Fibroblast of skin of right biceps (primary cell): ENCODE results near the gene HHAT.
"Not testable (repeated sequence)": the region's sequence is repeated elsewhere in the genome, so short reads cannot be mapped to it uniquely, and the experiment has no call there.

Experiments
- DNase-seq: peaks from one replicate; pipeline ENCODE4 v3.0.0-alpha.2; 2013

Gene HHAT

GRCh38 chr1:210654176-210654981, 325.7 kb downstream of the HHAT start:
- DNase-seq, result peak; percentile 38

DNA sequence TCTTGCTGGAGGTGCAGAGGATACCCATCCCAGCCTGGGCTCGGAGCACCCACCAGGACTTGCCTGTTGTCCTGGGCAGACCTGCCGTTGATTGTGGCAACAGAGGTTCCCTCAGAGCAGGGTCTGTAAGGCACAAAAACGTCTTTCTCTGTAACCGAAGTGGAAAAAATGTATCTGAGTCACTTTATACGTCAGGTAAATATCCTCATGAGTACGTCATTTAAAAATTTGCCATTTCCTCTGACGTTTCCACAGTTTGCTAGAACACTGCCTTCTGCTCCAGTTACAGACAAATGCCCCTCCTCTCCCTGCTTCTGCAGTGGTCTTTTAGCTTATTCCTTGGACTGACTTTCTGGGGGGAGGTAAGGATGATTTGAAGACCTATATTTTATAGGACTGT, 326.8 kb downstream of the HHAT start:
- DNase-seq, result peak; percentile 58

DNA sequence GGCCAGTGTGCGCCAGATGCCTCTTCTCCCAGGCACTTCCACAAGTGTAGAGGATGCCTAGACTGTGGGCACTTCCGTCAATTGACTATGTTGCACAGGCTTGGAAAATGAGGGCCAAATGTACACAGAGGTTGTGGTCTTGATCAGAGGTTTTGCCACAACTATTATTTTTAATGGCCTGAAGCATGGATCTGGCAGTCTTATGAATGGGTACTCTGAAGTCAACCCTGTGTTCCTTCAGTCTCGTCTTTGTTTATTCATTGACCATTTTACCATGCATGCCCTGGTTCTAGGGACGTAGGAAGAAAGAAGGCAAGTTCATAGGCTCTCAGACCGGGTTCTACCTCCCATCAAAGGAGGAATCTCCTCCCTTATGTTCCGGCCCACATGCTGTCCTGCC, 329.1 kb downstream of the HHAT start:
- DNase-seq, result no peak

DNA sequence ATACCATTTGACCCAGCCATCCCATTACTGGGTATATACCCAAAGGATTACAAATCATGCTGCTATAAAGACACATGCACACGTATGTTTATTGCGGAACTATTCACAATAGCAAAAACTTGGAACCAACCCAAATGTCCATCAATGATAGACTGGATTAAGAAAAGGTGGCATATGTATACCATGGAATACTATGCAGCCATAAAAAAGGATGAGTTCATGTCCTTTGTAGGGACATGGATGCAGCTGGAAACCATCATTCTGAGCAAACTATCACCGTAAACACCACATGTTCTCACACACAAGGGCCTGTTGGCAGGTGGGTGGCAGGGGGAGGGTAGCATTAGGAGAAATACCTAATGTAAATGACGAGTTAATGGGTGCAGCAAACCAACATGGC, 332.8 kb downstream of the HHAT start:
- not testable (repeated sequence) for DNase-seq

- DNase-seq, result no peak
These were observed 333.8 kb downstream of the HHAT start for GRCh38 chr1:210662291-210663050.

DNA sequence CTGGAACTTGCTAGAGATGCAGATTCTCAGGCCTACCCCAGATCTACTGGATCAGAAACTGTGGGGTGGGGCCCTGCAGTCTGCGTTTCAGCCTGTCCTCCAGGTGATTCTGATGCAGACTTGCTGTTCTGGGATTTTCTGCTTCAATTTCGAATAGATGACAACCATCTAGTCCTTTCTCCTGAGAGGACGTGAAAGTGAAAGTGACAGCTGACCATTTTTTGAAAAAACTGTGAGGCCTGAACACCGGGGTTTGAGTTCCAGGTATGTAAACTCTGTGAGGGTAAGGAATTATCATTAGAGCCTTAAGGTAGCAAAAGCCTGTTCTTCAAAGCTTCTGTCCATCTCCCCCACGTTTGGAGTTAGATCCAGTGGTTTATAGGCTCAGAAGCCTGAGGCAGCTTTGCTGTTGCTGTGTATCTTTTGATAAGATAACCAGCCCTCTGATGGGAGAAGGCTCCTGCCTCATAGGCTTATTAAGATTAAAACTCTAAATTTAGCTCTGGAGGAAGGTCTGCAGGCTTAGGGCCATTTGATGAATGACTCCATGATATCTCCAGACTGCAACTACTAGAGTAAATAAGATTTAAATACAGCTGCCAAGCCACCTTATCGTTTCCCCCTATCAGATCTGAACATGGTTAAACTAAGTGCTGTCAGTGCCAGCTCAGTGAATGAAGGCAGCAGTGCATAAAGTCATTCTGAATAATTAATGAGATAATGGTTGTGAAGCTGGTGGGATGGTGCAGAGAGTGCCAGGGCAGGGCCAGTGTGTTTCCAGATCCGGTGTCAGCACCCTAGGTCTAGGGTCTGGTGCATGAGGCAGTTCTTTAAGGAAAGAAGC, 335.2 kb downstream of the HHAT start:
- DNase-seq, result no peak

- DNase-seq, result no peak
These were observed 341.2 kb downstream of the HHAT start for GRCh38 chr1:210669951-210670350.

GRCh38 chr1:210674151-210674550, 345.4 kb downstream of the HHAT start:
- no peak for DNase-seq

GRCh38 chr1:210676539-210676938, 347.8 kb downstream of the HHAT start:
- no peak for DNase-seq

DNA sequence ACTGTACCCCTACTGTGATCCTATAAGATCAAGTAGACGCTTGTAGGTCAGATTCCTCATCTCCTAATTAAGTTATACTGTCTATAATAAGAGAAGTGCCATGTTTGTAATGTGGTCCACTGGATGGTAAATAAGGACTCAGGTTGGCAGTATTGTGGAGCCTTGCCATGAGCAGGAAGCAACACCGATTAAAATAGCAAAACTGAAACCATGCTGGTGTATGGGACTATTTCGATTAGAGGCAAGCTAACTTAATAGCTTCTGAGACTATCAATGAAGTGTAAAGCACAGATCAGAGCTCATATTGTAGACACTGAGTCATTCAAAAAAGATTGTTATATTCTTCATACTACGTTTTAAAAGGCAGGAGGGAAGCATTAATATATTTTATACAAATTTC, 348.8 kb downstream of the HHAT start:
- DNase-seq, result no peak

GRCh38 chr1:210678306-210678705, 349.6 kb downstream of the HHAT start:
- DNase-seq, result no peak

DNA sequence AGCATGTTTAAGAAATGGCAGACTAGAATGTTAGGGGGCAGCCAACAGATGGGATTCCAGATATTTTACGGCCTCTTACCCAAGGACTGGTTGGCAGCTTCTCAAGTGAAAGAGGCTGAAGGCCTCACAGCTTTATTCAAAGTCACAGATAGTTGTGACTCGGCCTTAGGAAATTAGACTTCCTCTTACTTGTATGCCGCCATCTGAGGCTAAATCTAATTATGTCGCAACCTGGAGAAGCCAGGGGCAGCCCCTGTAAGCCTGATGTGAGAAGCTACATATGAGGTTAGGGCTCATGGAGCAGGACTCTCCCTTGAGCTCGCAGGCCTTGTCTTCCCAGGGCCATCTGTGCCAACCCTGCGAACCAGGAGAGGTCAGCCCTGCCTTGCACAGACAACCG, 352.5 kb downstream of the HHAT start:
- peak; percentile 23 for DNase-seq

DNA sequence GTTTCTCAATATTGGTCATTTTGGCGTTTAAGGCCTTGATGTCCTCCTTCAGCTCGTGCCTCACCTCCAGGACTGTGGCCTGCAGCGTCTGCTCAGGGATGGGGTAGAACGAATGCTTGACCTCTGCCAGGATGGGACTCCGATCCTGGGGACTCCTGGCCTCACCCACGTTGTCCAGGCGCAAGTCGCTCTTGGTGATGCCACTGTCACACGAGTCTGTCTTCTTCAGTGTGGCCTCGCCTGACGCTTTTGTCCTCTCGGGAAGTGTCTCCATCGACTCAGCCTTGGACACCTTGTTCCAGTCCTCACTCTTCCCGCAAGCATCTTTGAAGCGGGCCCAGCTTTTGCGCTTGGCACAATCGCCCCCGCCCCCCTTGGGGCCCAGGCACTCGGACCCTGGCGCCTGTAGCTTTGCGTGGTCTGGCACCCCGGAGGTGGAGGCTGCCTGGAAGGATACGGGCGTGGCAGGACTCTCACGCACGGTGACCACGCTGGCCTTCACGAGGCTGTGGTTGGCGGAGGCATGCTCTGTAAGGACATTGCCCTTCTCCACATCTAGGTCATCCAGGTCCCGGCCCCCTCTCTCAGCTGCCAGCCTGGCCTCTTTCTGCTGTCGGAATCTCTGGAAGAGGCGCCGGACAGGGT, 354.8 kb downstream of the HHAT start:
- DNase-seq, result no peak

- no peak for DNase-seq
These were observed 356.0 kb downstream of the HHAT start for GRCh38 chr1:210684466-210685294.

- no peak for DNase-seq
These were observed 356.6 kb downstream of the HHAT start for GRCh38 chr1:210685295-210685650.

DNA sequence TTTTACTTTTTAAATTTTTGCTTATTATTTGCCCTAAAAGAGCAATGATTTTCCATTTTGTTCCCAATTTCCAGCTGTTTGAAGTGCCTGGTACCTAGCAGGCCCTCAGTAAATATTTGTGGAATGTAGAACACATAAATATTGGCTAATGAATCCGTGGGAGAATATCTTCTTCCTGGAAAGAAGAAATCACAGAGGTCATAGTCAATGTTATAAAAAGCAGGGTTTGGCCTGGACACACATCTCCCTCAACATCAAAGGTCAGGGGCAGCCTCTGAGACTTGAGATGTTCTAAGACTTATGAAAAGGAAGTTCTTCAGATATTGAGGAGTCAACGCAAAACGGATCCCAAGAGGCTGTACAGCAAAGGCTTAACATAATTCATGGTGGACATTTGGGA, 358.1 kb downstream of the HHAT start:
- DNase-seq, result no peak

- peak; percentile 10 for DNase-seq
These were observed 359.0 kb downstream of the HHAT start for GRCh38 chr1:210687582-210688279.

DNA sequence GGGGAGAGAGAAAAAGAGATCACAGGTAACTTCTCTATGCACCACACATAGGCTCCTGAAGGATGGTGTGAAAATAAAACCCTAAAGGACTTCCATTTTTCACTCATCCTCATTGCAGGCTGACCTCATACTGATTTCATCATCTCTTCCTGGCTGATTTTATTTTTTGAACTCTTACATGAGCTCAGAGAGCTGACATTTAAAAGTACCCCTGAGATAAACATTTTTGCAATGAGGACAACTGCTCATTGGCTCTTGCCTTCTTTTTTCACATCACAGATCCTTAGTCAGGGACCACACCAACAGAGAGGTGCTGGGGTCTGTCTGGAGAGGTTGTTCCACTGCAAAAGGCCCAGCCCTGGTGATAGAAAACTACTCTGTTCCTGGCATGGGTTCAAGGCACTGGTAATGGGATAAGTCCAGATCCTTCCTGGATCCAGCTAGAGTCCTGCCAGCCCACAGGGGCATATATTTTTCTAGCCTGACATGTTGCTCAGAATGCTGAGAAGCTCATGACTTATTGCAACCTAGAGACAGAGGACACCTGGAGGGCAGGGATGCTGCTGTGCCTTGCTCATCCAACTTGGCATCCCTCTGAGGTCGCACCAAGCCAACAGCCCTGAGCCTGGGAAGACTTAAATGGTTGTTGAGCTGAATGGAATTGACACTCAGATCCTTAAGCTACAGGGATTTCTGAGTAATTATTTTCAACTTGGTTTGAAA, 360.0 kb downstream of the HHAT start:
- DNase-seq, result peak; percentile 19

- peak; percentile 12 for DNase-seq
These were observed 361.1 kb downstream of the HHAT start for GRCh38 chr1:210689826-210690225.

- DNase-seq, result no peak
These were observed 361.5 kb downstream of the HHAT start for GRCh38 chr1:210690236-210690635.
